Measurements from ENCODE around the gene OMP. TPM values are rescaled to one million over a fixed set of nuclear protein-coding genes. Genes with fewer than 3 reads are reported as not detected.

Gene OMP
- polyA plus RNA-seq, 3 donors = not detected

DNA sequence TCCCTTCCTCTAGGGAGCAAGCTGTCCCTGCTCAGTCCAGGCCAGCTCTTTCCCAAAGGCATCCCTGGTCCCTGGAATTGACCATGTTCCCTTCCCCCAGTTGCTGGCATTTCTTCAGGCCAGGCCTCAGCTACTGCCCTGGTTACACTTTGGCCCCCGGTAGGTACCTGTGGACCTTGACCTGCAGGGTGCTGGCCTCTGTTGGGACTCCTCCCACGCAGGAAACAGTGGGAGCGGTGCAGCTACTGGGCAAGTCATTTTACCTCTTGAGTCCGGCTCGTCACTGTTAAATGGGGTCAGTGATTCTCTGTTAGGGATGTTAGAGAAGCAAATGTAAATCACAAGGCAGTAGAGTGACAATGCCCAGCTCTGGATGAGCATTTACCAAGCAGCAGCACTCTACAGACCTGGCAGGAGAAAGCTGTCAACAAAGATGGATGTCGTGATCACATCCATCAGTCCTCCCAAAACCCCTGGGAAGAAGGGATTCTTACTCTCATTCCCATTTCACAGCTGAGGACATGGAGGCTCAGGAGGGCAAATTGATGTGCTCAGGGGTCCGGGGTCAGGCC, 42.3 kb downstream of the OMP start:
- TF ChIP-seq, protein P1, sequence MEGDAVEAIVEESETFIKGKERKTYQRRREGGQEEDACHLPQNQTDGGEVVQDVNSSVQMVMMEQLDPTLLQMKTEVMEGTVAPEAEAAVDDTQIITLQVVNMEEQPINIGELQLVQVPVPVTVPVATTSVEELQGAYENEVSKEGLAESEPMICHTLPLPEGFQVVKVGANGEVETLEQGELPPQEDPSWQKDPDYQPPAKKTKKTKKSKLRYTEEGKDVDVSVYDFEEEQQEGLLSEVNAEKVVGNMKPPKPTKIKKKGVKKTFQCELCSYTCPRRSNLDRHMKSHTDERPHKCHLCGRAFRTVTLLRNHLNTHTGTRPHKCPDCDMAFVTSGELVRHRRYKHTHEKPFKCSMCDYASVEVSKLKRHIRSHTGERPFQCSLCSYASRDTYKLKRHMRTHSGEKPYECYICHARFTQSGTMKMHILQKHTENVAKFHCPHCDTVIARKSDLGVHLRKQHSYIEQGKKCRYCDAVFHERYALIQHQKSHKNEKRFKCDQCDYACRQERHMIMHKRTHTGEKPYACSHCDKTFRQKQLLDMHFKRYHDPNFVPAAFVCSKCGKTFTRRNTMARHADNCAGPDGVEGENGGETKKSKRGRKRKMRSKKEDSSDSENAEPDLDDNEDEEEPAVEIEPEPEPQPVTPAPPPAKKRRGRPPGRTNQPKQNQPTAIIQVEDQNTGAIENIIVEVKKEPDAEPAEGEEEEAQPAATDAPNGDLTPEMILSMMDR (IDR thresholded peaks at IDR 0.05) = no peak
- no peaks in the 10 kb centered on the region for H3K36me3 ChIP-seq (replicated peaks in 1 of 2; ENCODE audit: control insufficient read depth in 1 of 2, insufficient read depth in 2 of 2, low read length in 2 of 2)
- no peaks in the 10 kb centered on the region for H4K20me1 ChIP-seq (ENCODE audit: insufficient read depth, low read length)
- H3K4me1 ChIP-seq (ENCODE audit: control insufficient read depth in 1 of 2, insufficient read depth in 2 of 2, low read length in 2 of 2) = peaks cover 5% of the 10 kb centered on the region in 2 donors
- 98% methylated on average over 6 of the region's 7 CpGs for WGBS (ENCODE audit: insufficient coverage)
- DNase-seq = no peak
- H3K4me3 ChIP-seq (replicated peaks in 1 of 3; ENCODE audit: low read depth in 2 of 3, low read length in 3 of 3) = no peak overlapping the region
- Mint-ChIP-seq H3K9me3 (no peaks in the 10 kb centered on the region), H3K27me3 (ENCODE audit: low read depth in 3 of 3) (peaks cover 18 to 41% (median 29%) of the 10 kb centered on the region in 3 donors), H3K36me3 (peaks cover 0 to 1% of the 10 kb centered on the region in 2 donors), H3K4me1 (peaks cover 9% of the 10 kb centered on the region), H3K27ac (peak overlapping the region in 1 of 7 donors; percentile 28), H3K4me3 (no peak overlapping the region)
- H3K27me3 ChIP-seq (ENCODE audit: control insufficient read depth in 2 of 2, insufficient read depth in 2 of 2, low read length in 2 of 2) = peaks cover 0 to 15% of the 10 kb centered on the region in 2 donors
- no peak overlapping the region for H2AFZ ChIP-seq (ENCODE audit: insufficient read depth, low read depth, low read length, poor library complexity, severe bottlenecking)
- H3K9ac ChIP-seq (ENCODE audit: insufficient read depth, low read length, poor library complexity, severe bottlenecking) = no peak overlapping the region
- intact Hi-C loops (cut with micrococcal nuclease) = no loop called here
- no peak overlapping the region for H3K27ac ChIP-seq (ENCODE audit: low read depth in 1 of 2, low read length in 2 of 2)
- H3K79me2 ChIP-seq (ENCODE audit: insufficient read depth, low read length) = no peaks in the 10 kb centered on the region
- H3K4me2 ChIP-seq (replicated peaks; ENCODE audit: extremely low read depth, low read length, poor library complexity, severe bottlenecking) = no peak overlapping the region
- H3K9me3 ChIP-seq (replicated peaks in 1 of 2; ENCODE audit: control insufficient read depth in 1 of 2, insufficient read depth in 1 of 2, low read length in 2 of 2) = no peaks in the 10 kb centered on the region

DNA sequence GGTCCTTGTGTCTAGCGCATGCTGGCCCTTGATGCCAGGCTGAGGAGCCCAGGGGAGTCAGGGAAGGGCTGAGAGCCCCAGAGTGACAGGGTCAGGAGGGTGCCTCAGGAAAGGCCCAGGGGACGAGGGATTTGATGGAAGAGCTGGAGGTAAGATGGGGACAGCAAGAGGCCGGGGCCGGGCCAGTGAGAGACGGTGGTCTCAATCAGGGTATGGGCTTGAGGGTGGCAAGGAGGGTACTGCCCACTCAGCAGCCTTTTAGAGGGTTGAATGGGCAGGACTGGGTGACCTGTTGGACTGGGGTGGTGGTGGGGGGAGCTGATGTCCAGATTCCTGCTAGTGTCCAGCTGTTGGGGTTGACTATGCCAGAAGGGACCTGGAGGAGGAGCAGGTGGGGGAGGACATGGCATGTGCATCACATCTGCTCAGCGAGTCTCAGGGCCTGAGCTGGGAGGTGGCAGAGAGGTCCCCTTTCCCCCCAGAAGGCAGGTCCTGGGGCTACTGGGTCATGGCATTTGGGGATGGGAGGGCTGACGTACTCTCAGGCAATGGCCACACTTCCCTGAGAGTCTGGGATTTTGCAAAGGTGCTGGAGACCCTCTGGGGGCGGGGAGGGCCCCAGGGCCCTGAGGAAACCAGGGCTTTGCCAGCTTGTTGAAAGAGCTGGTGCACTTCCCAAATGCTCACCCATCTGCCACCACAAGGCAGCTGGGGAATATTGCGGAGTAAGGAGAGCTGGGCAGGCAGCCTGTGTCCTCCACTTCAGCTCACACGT, 43.8 kb downstream of the OMP start:
- Mint-ChIP-seq H3K27ac (peak overlapping the region in 1 of 7 donors; percentile 74), H3K4me1 (peaks cover 9% of the 10 kb centered on the region), H3K36me3 (peaks cover 0 to 1% of the 10 kb centered on the region in 2 donors), H3K4me3 (no peak overlapping the region), H3K27me3 (ENCODE audit: low read depth in 3 of 3) (peaks cover 18 to 40% (median 27%) of the 10 kb centered on the region in 3 donors), H3K9me3 (no peaks in the 10 kb centered on the region)
- H3K9ac ChIP-seq (ENCODE audit: insufficient read depth, low read length, poor library complexity, severe bottlenecking) = no peak overlapping the region
- H3K4me3 ChIP-seq (replicated peaks in 1 of 3; ENCODE audit: low read depth in 2 of 3, low read length in 3 of 3) = no peak overlapping the region
- H3K27me3 ChIP-seq (ENCODE audit: control insufficient read depth in 2 of 2, insufficient read depth in 2 of 2, low read length in 2 of 2) = peaks cover 0 to 15% of the 10 kb centered on the region in 2 donors
- intact Hi-C loops (cut with micrococcal nuclease) = no loop called here
- no peaks in the 10 kb centered on the region for H3K36me3 ChIP-seq (replicated peaks in 1 of 2; ENCODE audit: control insufficient read depth in 1 of 2, insufficient read depth in 2 of 2, low read length in 2 of 2)
- no peak overlapping the region for H2AFZ ChIP-seq (ENCODE audit: insufficient read depth, low read depth, low read length, poor library complexity, severe bottlenecking)
- 92% methylated on average over 9 of the region's 10 CpGs for WGBS (ENCODE audit: insufficient coverage)
- TF ChIP-seq, protein P1 (IDR thresholded peaks at IDR 0.05) = no peak
- DNase-seq = no peak
- H3K9me3 ChIP-seq (replicated peaks in 1 of 2; ENCODE audit: control insufficient read depth in 1 of 2, insufficient read depth in 1 of 2, low read length in 2 of 2) = no peaks in the 10 kb centered on the region
- H3K27ac ChIP-seq (ENCODE audit: low read depth in 1 of 2, low read length in 2 of 2) = no peak overlapping the region
- no peaks in the 10 kb centered on the region for H3K79me2 ChIP-seq (ENCODE audit: insufficient read depth, low read length)
- no peaks in the 10 kb centered on the region for H4K20me1 ChIP-seq (ENCODE audit: insufficient read depth, low read length)
- peaks cover 5% of the 10 kb centered on the region in 2 donors for H3K4me1 ChIP-seq (ENCODE audit: control insufficient read depth in 1 of 2, insufficient read depth in 2 of 2, low read length in 2 of 2)
- no peak overlapping the region for H3K4me2 ChIP-seq (replicated peaks; ENCODE audit: extremely low read depth, low read length, poor library complexity, severe bottlenecking)
